ENCODE measurements around the gene CENPS. TPM values are rescaled to one million over a fixed set of nuclear protein-coding genes. Genes with fewer than 3 reads are reported as not detected.

CENPS gene
- total and polyA plus RNA-seq, 9 of the 15 experiments (the other 6 are each of a cell fraction or from before 2014, with no cell fraction given) = 10.2 to 36.0 (median 26.0) TPM

GRCh38 chr1:10430216-10431069 is at the start of gene CENPS (continued):
- TF ChIP-seq YY1 (IDR thresholded peaks at IDR 0.05; ENCODE audit: borderline replicate concordance in 1 of 3, control insufficient read depth in 1 of 3, extremely low read depth in 1 of 3, insufficient read depth in 3 of 3, insufficient read length in 1 of 3, insufficient replicate concordance in 2 of 3, low read depth in 1 of 3, low read length in 2 of 3) = peak in 2 of 3 experiments; percentile 70 to 83
- TF ChIP-seq GATA2 (CRISPR knock-in tag; IDR thresholded peaks at IDR 0.05) = no peak
- no peak for TF ChIP-seq NFYB (IDR thresholded peaks at IDR 0.05; ENCODE audit: extremely low read depth, insufficient read length)
- TF ChIP-seq CTBP1 (IDR thresholded peaks at IDR 0.05; ENCODE audit: borderline replicate concordance) = peak; percentile 97
- TF ChIP-seq SRSF7 (optimal IDR thresholded peaks at IDR 0.05; ENCODE audit: low read depth, low read length) = no peak
- peak; percentile 99 for TF ChIP-seq CXXC5 (CRISPR knock-in tag; IDR thresholded peaks at IDR 0.05)
- TF ChIP-seq ZMIZ1 (IDR thresholded peaks at IDR 0.05; ENCODE audit: low read depth in 2 of 2, low read length in 2 of 2) = peak in 1 of 2 experiments; percentile 70; a peak in 2 of 4 replicates
- TF ChIP-seq, protein P1, sequence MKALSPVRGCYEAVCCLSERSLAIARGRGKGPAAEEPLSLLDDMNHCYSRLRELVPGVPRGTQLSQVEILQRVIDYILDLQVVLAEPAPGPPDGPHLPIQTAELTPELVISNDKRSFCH (CRISPR knock-in tag; IDR thresholded peaks at IDR 0.05) = no peak
- TF ChIP-seq, protein P1 (tag; IDR thresholded peaks at IDR 0.05) = peak; percentile 88
- TF ChIP-seq ZNF830 (CRISPR knock-in tag; IDR thresholded peaks at IDR 0.05) = no peak
- TF ChIP-seq NR0B1 (IDR thresholded peaks at IDR 0.05; ENCODE audit: partially characterized antibody) = no peak
- peak; percentile 83; the same call in 1 of the 2 replicates for TF ChIP-seq PREB (CRISPR knock-in tag; IDR thresholded peaks at IDR 0.05)
- TF ChIP-seq IRF2 (CRISPR knock-in tag; IDR thresholded peaks at IDR 0.05) = no peak
- TF ChIP-seq E2F5 (CRISPR knock-in tag; IDR thresholded peaks at IDR 0.05) = peak; percentile 99
- no peak for TF ChIP-seq CBX5 (IDR thresholded peaks at IDR 0.05; ENCODE audit: borderline replicate concordance, low read depth)

Measured in K562 (cell line).